Measurements from ENCODE around the gene CDCA7L.

Gene CDCA7L

DNA sequence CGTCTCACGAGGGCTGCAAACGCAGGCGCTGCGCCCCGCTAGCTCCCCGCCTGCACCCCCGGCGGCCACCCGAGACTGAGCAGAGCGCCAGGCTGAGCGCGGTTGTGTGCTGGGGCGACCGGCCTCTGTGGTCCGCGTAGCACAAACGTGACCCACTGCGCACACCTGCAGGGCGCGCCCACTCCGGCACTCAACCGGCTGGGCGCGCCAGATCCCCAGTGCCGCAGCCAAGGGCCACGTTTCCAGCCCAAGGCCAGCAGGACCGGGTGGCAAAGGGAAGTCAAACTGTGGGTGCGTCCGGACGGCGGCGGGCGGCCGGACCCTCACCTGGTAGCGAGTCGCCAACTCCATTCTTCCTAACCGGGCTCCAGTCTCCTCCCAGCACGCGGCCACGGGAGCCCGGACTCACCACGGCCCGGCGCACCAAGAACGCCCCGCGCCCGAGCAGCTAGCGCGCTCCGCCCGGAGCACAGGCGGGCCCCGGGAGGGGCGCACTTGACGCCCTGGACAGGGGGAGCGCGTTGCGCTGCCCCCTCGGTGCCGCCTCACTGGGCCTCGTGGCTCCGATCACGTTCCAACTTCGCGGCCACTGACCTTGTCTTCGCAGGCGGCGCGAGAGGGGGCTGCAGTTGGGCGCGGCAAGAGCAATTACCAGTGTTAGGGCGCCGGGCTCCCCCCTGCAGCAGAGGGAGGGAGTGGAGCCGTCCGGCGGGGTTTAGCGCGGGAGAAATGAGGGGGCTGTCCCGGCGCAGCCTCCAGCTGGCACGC, at the start of gene CDCA7L:
TSS of gene CDCA7L (minus strand) at position 446 of the 768 bp plus-strand sequence. CDS start at position 351, 95 bp downstream.
- peak; percentile 8 for TF ChIP-seq CTCF (IDR thresholded peaks at IDR 0.05; ENCODE audit: insufficient read depth, low read length, missing control alignments)
- ChIA-PET CTCF (interaction anchor here (0.6 to 1.4 kb wide), 3 partner anchors 9 to 35 kb away, joined by 3 to 6 read pairs (median 3); no protein-coding TSS in a partner anchor), POLR2A (interaction anchor here (0.7 to 1.7 kb wide), 3 partner anchors 31 to 75 kb away, joined by 3 to 15 read pairs (median 3); no protein-coding TSS in a partner anchor)
- DNase-seq (ENCODE audit: low read depth, low spot score), result no peak
- H3K4me3 ChIP-seq (ENCODE audit: low read depth, low read length), result peak within 1 kb of the TSS; percentile 79

DNA sequence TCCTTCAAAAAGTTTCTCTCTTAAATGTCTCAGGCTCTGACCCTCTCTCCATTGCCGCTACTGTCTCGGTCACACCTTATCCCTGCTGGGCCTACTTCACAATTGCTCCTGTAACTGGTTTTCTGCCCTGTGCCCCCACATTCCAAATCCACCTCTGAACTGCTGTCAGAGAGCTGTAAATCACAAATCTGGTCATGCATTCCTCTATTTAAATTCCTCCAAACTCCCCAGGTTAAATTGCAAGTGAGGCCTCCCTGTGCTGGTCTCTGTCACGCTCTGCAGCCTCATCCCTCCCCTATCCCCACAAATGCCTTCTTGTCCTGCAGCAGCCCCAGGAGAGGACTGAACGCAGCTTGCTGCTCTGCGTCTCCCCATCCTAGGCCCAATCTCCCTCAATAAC, 40.4 kb upstream of the CDCA7L start:
- CTCF ChIA-PET, result interaction anchor here (1.2 kb wide), 1 partner anchor 15 kb away, joined by 3 read pairs; no protein-coding TSS in a partner anchor
- no peak for TF ChIP-seq CTCF (IDR thresholded peaks at IDR 0.05; ENCODE audit: insufficient read depth, low read length, missing control alignments)
- DNase-seq (ENCODE audit: low read depth, low spot score), result no peak
- no peak overlapping the region for H3K4me3 ChIP-seq (ENCODE audit: low read depth, low read length)
- POLR2A ChIA-PET, result no interaction called here

GRCh38 chr7:21984042-21984441, 38.3 kb upstream of the CDCA7L start:
- TF ChIP-seq CTCF (IDR thresholded peaks at IDR 0.05; ENCODE audit: insufficient read depth, low read length, missing control alignments), result no peak
- CTCF ChIA-PET, result no interaction called here

GRCh38 chr7:21983056-21983455, 37.4 kb upstream of the CDCA7L start:
- POLR2A ChIA-PET, result no interaction called here
- CTCF ChIA-PET, result no interaction called here
- DNase-seq (ENCODE audit: low read depth, low spot score), result no peak
- no peak for TF ChIP-seq CTCF (IDR thresholded peaks at IDR 0.05; ENCODE audit: insufficient read depth, low read length, missing control alignments)
- no peak overlapping the region for H3K4me3 ChIP-seq (ENCODE audit: low read depth, low read length)

More at GRCh38 chr7:21984042-21984441, 38.3 kb upstream of the CDCA7L start:
- POLR2A ChIA-PET, result no interaction called here
- DNase-seq (ENCODE audit: low read depth, low spot score), result no peak
- H3K4me3 ChIP-seq (ENCODE audit: low read depth, low read length), result no peak overlapping the region

DNA sequence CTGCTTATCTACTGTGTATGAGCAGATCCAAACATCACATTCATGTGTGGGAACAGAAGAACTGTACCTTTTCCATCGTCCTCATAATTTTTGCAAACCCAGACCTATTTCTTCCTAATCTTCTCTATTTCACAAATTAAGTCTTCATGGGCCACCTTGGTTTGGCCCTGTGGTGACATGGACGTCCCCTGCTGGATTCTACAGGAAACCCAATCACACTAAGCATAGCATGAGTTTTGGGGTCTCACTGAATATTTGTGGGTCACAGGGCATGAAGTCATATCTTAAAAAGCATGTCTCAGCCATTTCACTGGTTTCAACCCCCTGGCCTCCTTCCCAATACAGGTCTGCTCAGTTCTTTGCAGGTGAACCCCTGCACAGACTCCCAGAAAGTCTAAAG, 35.8 kb upstream of the CDCA7L start:
- ChIA-PET POLR2A (no interaction called here), CTCF (no interaction called here)
- no peak for DNase-seq (ENCODE audit: low read depth, low spot score)
- H3K4me3 ChIP-seq (ENCODE audit: low read depth, low read length), result no peak overlapping the region
- TF ChIP-seq CTCF (IDR thresholded peaks at IDR 0.05; ENCODE audit: insufficient read depth, low read length, missing control alignments), result no peak

GRCh38 chr7:21980926-21981500, 35.3 kb upstream of the CDCA7L start:
- TF ChIP-seq CTCF (IDR thresholded peaks at IDR 0.05; ENCODE audit: insufficient read depth, low read length, missing control alignments), result no peak
- no peak for DNase-seq (ENCODE audit: low read depth, low spot score)
- POLR2A ChIA-PET, result no interaction called here
- CTCF ChIA-PET, result no interaction called here
- no peak overlapping the region for H3K4me3 ChIP-seq (ENCODE audit: low read depth, low read length)
